ENCODE measurements around the gene EPC1.
"Not testable (repeated sequence)": the region's sequence is repeated elsewhere in the genome, so short reads cannot be mapped to it uniquely, and the experiment has no call there.

EPC1 gene

DNA sequence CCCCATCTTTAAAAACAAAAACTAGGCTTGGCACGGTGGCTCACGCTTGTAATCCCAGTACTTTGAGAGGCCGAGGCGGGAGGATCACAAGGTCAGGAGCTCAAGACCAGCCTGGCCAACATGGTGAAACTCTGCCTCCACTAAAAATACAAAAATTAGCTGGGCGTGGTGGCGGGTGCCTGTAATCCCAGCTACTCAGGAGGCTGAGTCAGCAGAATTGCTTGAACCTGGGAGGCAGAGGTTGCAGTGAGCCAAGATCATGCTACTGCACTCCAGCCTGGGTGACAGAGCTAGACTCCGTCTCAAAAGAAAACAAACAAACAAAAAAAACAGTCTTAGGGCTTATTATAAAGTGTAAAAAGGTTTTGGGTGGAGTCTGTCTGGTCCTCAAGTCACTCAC lies 117.2 kb downstream of the EPC1 start:
- not testable (repeated sequence) for DNase-seq

DNA sequence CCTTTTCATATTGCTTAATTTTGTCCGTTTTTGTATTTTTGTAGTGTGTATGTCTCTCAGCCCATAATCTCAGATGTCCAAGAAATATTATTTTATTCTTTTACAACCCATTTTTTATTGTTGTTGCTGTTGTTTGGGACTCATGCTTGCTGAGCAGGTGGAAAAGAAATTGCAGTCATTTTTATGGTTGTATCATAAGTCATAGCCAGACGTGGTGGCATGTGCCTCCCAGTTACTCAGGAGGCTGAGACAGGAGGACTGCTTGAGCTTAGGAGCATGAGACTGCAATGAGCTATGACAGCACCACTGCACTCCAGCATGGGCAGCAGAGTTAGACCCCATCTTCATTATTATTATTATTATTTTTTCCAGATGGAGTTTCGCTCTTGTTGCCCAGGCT lies 117.8 kb downstream of the EPC1 start:
- DNase-seq, result no peak

DNA sequence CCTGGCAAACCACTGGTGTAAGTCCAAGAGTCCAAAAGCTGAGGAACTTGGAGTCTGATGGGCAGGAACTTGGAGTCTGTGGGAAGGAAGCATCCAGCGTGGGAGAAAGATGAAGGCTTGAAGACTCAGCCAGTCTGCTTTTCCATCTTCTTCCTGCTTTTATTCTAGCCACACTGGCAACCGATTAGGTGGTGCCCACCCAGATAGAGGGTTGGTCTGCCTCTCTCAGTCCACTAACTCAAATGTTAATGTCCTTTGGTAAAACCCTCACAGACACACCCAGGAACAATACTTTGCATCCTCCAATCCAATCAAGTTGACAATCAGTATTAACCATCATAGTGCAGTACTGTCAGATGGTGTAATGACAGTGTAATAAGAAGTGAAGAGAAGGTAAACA lies 119.2 kb downstream of the EPC1 start:
- no peak for DNase-seq

DNA sequence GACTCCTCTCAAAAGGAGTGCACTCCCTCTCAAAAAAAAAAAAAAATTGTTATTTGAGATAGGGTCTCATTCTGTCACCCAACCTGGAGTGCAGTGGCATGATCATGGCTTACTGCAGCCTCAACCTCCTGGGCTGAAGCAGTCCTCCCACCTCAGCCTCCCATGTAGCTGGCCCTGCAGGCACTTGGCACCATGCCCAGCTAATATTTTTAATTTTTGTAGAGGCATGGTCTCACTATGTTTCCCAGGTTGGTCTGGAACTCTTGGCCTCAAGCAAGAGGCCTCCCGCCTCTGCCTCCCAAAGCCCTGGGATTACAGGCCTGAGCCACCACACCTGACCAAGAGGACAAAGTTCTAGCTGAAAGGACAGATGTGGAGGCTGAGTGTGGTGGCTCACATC lies 120.3 kb downstream of the EPC1 start:
- no peak for DNase-seq

DNA sequence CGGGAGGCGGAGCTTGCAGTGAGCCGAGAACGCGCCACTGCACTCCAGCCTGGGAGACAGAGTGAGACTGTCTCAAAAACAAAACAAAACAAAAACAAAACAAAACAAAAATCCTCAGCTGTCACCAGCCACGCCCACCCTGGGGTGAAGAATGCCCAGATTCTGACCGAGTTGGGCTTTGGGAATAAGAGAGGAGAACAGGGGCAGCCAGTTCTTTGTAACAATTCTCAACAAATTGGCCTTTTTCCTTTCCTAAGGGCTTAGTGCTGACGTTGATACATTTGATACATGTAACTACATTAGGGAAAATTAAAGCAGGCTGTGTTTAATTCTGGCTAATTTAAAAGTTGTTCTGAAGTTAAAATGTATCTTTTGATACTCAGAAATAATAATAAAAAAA lies 121.0 kb downstream of the EPC1 start:
- no peak for DNase-seq

DNA sequence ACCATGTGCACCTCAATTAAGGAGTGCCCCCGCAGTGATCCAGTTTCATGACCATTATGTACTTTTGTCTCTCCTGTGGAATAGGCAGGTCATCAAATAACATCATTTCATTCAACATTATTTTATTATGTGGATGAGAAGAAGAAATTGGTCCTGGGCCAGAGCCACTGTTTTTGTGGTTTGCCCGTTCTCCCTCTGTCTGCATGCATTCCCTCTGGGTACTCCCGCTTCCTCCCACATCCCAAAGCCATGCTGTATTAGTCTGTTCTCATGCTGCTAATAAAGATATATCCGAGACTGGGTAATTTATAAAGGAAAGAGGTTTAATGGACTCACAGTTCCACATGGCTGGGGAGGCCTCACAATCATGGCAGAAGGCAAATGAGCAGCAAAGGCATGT lies 124.6 kb downstream of the EPC1 start:
- DNase-seq, result not testable (repeated sequence)

DNA sequence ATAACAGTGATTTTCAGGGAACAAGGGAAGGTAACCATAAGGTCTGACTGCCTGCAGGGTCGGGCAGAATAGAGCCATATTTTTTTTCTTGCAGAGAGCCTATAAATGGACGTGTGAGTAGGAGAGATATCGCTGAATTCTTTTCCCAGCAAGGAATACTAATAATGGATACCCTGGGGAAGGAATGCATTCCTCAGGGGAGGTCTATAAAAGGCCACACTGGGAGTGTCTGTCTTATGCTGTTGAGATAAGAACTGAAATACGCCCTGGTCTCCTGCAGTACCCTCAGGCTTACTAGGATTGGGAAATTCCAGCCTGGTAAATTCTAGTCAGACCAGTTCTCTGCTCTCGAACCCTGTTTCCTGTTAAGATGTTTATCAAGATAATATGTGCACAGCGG lies 127.8 kb downstream of the EPC1 start:
- not testable (repeated sequence) for DNase-seq

DNA sequence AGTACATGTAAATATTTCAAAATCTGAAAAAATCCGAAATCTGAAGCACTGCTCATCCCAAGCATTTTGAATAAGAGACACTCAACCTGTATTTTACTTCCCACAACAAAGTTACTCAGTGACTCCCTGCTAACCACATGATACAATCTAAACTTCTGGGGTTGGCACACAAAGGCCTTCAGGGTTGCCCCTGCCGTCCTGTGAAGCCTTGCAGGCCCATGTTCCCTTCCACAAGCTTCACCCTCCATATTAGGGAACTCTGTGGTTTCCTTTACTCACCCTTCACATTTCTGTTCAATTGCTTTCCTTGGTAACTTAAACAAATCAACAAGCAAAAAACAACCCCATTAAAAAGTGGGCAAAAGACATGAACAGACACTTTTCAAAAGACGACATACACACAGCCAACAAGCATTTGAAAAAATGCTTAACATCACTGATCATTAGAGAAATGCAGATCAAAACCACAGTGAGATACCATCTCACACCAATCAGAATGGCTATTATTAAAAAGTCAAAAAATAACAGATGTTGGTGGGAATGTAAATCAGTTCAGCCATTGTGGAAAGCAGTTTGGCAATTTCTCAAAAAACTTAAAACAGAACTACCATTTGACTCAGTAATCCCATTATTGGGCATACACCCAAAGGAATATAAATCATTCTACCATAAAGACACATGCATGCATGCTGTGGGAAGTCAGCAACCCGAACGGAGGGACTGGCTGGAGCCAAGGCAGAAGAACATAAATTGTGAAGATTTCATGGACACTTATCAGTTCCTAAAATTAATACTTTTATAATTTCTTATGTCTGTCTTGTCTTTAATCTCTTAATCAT lies 128.5 kb downstream of the EPC1 start:
- DNase-seq, result not testable (repeated sequence)
